AG04450 (cell line): Measurements from ENCODE around the gene XYLT1. TPM values are rescaled to one million over a fixed set of nuclear protein-coding genes. Genes with fewer than 3 reads are reported as not detected.

Source experiments
- CTCF ChIA-PET: fragments of 300-600, 350-600 bp; formaldehyde crosslinking; extraction: SDS; loops from one replicate; lab custom pipeline; 2022; ENCODE audit warnings: antibody characterized with exemption, inconsistent platforms; lab: Charles Lee
- POLR2A ChIA-PET: fragments of 350-600 bp; formaldehyde crosslinking; extraction: SDS; loops from one replicate; lab custom pipeline; 2021; ENCODE audit warnings: antibody characterized with exemption, inconsistent platforms; lab: Yijun Ruan, JAX
- DNase-seq: peaks from one replicate; pipeline ENCODE4 v3.0.0-alpha.2; 2011; ENCODE audit warnings: low read depth, low spot score
- H3K27ac ChIP-seq: one replicate; pipeline ENCODE4 v1.5.1; 2012; ENCODE audit warnings: low read depth, low read length, control low read depth
- H3K27me3 ChIP-seq: one replicate; pipeline ENCODE4 v1.6.0; 2012; ENCODE audit warnings: low read length; ENCODE audit not compliant: control insufficient read depth, insufficient read depth
- H3K4me3 ChIP-seq: 2 replicates; pipeline ENCODE4 v1.5.1; 2011; ENCODE audit warnings: mild to moderate bottlenecking, low read depth, low read length, control low read depth
- H3K9me3 ChIP-seq: 2 replicates; pipeline ENCODE4 v1.5.1; 2012; ENCODE audit warnings: low read length; ENCODE audit not compliant: control insufficient read depth, insufficient read depth
- CTCF ChIP-seq: IDR thresholded peaks from 2 replicates; pipeline ENCODE4 v1.5.1; 2011; ENCODE audit warnings: low read depth, low read length, control low read depth, inconsistent platforms
- polyA plus RNA-seq: library from polyadenylated mRNA; depleted of rRNA; stranded (reverse); fragments of >200 nt; gene quantifications from 2 replicates; pipeline ENCODE4 v1.2.3, GENCODE V29; 2011

The XYLT1 gene
- polyA plus RNA-seq, 1 experiment: 6.7 TPM

GRCh38 chr16:17417740-17418139 is 53.0 kb downstream of the XYLT1 start:
- Histone ChIP-seq H3K9me3 (no peaks in the 10 kb centered on the region), H3K27ac (no peak overlapping the region), H3K27me3 (no peaks in the 10 kb centered on the region), H3K4me3 (no peak overlapping the region)
- DNase-seq: no peak
- TF ChIP-seq CTCF: no peak
- ChIA-PET CTCF (interaction anchor here (0.5 to 1.2 kb wide), 3 partner anchors 161 to 713 kb away, joined by 3 to 4 read pairs (median 3); no protein-coding TSS in a partner anchor), POLR2A (no interaction called here)

- no peak for DNase-seq
- ChIA-PET POLR2A (interaction anchor here (0.9 to 1.0 kb wide), 2 partner anchors 10 to 14 kb away, joined by 3 to 4 read pairs; no protein-coding TSS in a partner anchor), CTCF (interaction anchor here (0.6 to 1.2 kb wide), 4 partner anchors 30 to 244 kb away, joined by 3 to 4 read pairs (median 3); no protein-coding TSS in a partner anchor)
- TF ChIP-seq CTCF: peak; percentile 25; the same call in 1 of the 2 replicates
- Histone ChIP-seq H3K27me3 (no peaks in the 10 kb centered on the region), H3K4me3 (no peak overlapping the region), H3K9me3 (no peaks in the 10 kb centered on the region), H3K27ac (peak overlapping the region; percentile 11)
Measured at GRCh38 chr16:17416461-17417311, 54.1 kb downstream of the XYLT1 start.

GRCh38 chr16:17414916-17415315 is 55.8 kb downstream of the XYLT1 start:
- H3K27ac ChIP-seq: no peak overlapping the region
- no peak for TF ChIP-seq CTCF
- no peak overlapping the region for H3K4me3 ChIP-seq
- CTCF ChIA-PET: no interaction called here
- DNase-seq: no peak
- POLR2A ChIA-PET: no interaction called here
- H3K9me3 ChIP-seq: no peaks in the 10 kb centered on the region
- no peaks in the 10 kb centered on the region for H3K27me3 ChIP-seq

- POLR2A ChIA-PET: no interaction called here
- H3K4me3 ChIP-seq: no peak overlapping the region
- no peak for TF ChIP-seq CTCF
- H3K27ac ChIP-seq: no peak overlapping the region
- CTCF ChIA-PET: no interaction called here
- H3K9me3 ChIP-seq: no peaks in the 10 kb centered on the region
- no peak for DNase-seq
- no peaks in the 10 kb centered on the region for H3K27me3 ChIP-seq
Measured at GRCh38 chr16:17414421-17414820, 56.3 kb downstream of the XYLT1 start.

GRCh38 chr16:17413508-17413907 is 57.3 kb downstream of the XYLT1 start:
- no peak for TF ChIP-seq CTCF
- no peak overlapping the region for H3K4me3 ChIP-seq
- ChIA-PET CTCF (no interaction called here), POLR2A (no interaction called here)
- no peaks in the 10 kb centered on the region for H3K9me3 ChIP-seq
- no peaks in the 10 kb centered on the region for H3K27me3 ChIP-seq
- no peak for DNase-seq
- H3K27ac ChIP-seq: no peak overlapping the region
